Mesenchymal stem cell (in vitro differentiated cells and primary cell): ENCODE data around the gene MMAA.
A peak's percentile ranks its signal among the peaks of the same experiment; 100 is the strongest.
"Not testable (repeated sequence)": the region's sequence is repeated elsewhere in the genome, so short reads cannot be mapped to it uniquely, and the experiment has no call there.

ENCODE experiments used
- DNase-seq: peaks from one replicate; pipeline ENCODE4 v3.0.0-alpha.2; 2013
- H2AFZ ChIP-seq: one replicate; pipeline ENCODE4 v1.6.1; 2013; ENCODE audit warnings: low read depth, mild to moderate bottlenecking, control low read depth, inconsistent platforms, low read length, moderate library complexity
- H2AK5ac ChIP-seq: 2 replicates; pipeline ENCODE4 v1.6.1; 2013; ENCODE audit warnings: low read length, moderate library complexity, mild to moderate bottlenecking, inconsistent platforms; ENCODE audit not compliant: severe bottlenecking
- H2BK120ac ChIP-seq: one replicate; pipeline ENCODE4 v1.6.1; 2013; ENCODE audit warnings: low read depth, mild to moderate bottlenecking, inconsistent platforms, low read length, moderate library complexity
- H2BK12ac ChIP-seq, 2 experiments: one replicate each; pipeline ENCODE4 v1.6.1; 2013; ENCODE audit warnings: inconsistent platforms in 2 of 2, low read length in 2 of 2, mild to moderate bottlenecking in 2 of 2, moderate library complexity in 2 of 2, control low read depth in 1 of 2
- H2BK15ac ChIP-seq: one replicate; pipeline ENCODE4 v1.6.1; 2013; ENCODE audit warnings: mild to moderate bottlenecking, low read depth, inconsistent platforms; ENCODE audit not compliant: poor library complexity, severe bottlenecking
- H2BK5ac ChIP-seq: 2 replicates; pipeline ENCODE4 v1.6.1; 2013; ENCODE audit warnings: low read depth, mild to moderate bottlenecking, low read length, control low read depth, inconsistent platforms; ENCODE audit not compliant: poor library complexity, severe bottlenecking
- H3K14ac ChIP-seq, 2 experiments: one replicate each; pipeline ENCODE4 v1.6.1; 2013; ENCODE audit warnings: inconsistent platforms in 2 of 2, low read length in 2 of 2, control low read depth in 1 of 2, mild to moderate bottlenecking in 1 of 2, moderate library complexity in 1 of 2
- H3K18ac ChIP-seq, 2 experiments: one replicate each; pipeline ENCODE4 v1.6.1; 2013; ENCODE audit warnings: inconsistent platforms in 2 of 2, low read length in 2 of 2, control low read depth in 1 of 2, low read depth in 1 of 2, mild to moderate bottlenecking in 1 of 2
- H3K23ac ChIP-seq, 2 experiments: one replicate each; pipeline ENCODE4 v1.6.1; 2013; ENCODE audit warnings: inconsistent platforms in 2 of 2, low read length in 2 of 2, mild to moderate bottlenecking in 2 of 2, moderate library complexity in 2 of 2, control low read depth in 1 of 2
- H3K27ac ChIP-seq: 2 replicates; pipeline ENCODE4 v1.5.1; 2013; ENCODE audit warnings: mild to moderate bottlenecking, moderate library complexity, low read length, control low read depth, inconsistent platforms; ENCODE audit not compliant: poor library complexity, severe bottlenecking
- H3K27me3 ChIP-seq, 2 experiments: 2 replicates each; pipeline versions ENCODE4 v1.6.1 to v1.7.0; 2013; ENCODE audit warnings: low read length in 2 of 2, mild to moderate bottlenecking in 2 of 2, moderate library complexity in 2 of 2, control low read depth in 1 of 2, inconsistent platforms in 1 of 2; ENCODE audit not compliant: control insufficient read depth in 1 of 2, insufficient read depth in 1 of 2
- H3K36me3 ChIP-seq, 2 experiments: 2 replicates each; pipeline versions ENCODE4 v1.6.1 to v1.7.0; 2013; ENCODE audit warnings: low read length in 2 of 2, control low read depth in 1 of 2, inconsistent platforms in 1 of 2, low read depth in 1 of 2, mild to moderate bottlenecking in 1 of 2; ENCODE audit not compliant: insufficient read depth in 2 of 2, control insufficient read depth in 1 of 2
- H3K4ac ChIP-seq, 2 experiments: one replicate each; pipeline ENCODE4 v1.6.1; 2013; ENCODE audit warnings: inconsistent platforms in 2 of 2, low read length in 2 of 2, mild to moderate bottlenecking in 2 of 2, moderate library complexity in 2 of 2, control low read depth in 1 of 2, low read depth in 1 of 2
- H3K4me1 ChIP-seq: 2 replicates; pipeline ENCODE4 v1.6.1; 2013; ENCODE audit warnings: low read depth, low read length, control low read depth; ENCODE audit not compliant: control insufficient read depth, insufficient read depth
- H3K4me2 ChIP-seq: 2 replicates; pipeline ENCODE4 v1.6.1; 2013; ENCODE audit warnings: low read length, mild to moderate bottlenecking, inconsistent platforms; ENCODE audit not compliant: poor library complexity, severe bottlenecking
- H3K4me3 ChIP-seq, 2 experiments: 2 replicates each; pipeline versions ENCODE4 v1.5.1 to v1.7.0; 2013; ENCODE audit warnings: low read length in 2 of 2, mild to moderate bottlenecking in 2 of 2, control low read depth in 1 of 2, low read depth in 1 of 2; ENCODE audit not compliant: insufficient read depth in 1 of 2
- H3K79me1 ChIP-seq: replicated peaks from 2 replicates; pipeline ENCODE4 v1.6.1; 2013; ENCODE audit warnings: mild to moderate bottlenecking, control low read depth, low read length, inconsistent platforms; ENCODE audit not compliant: poor library complexity, severe bottlenecking
- H3K9ac ChIP-seq: 2 replicates; pipeline ENCODE4 v1.7.0; 2013; ENCODE audit warnings: mild to moderate bottlenecking, low read length, moderate library complexity
- H3K9me3 ChIP-seq: 2 replicates; pipeline ENCODE4 v1.7.0; 2013; ENCODE audit warnings: mild to moderate bottlenecking, low read length; ENCODE audit not compliant: control insufficient read depth
- H4K8ac ChIP-seq: one replicate; pipeline ENCODE4 v1.6.1; 2013; ENCODE audit warnings: inconsistent platforms, mild to moderate bottlenecking, low read length, moderate library complexity
- H4K91ac ChIP-seq: one replicate; pipeline ENCODE4 v1.6.1; 2013; ENCODE audit warnings: mild to moderate bottlenecking, low read length, inconsistent platforms
- WGBS: methylation state at CpG from one replicate; pipeline ENCODE4 v1.1.7; 2013; ENCODE audit warnings: mixed read lengths; 5-methylcytosine and 5-hydroxymethylcytosine counted together

The MMAA gene

GRCh38 chr4:145618210-145618931 is 814 bp upstream of the MMAA start:
- Histone ChIP-seq H4K8ac (no peak overlapping the region), H4K91ac (no peak overlapping the region), H3K18ac (peak overlapping the region; percentile 88 to 99), H3K9ac (peak overlapping the region; percentile 100), H2BK15ac (no peak overlapping the region), H3K4me3 (peak overlapping the region; percentile 87 to 98), H2AFZ (peak overlapping the region; percentile 90), H3K14ac (peak overlapping the region; percentile 25 to 68), H2BK120ac (peak overlapping the region; percentile 73), H3K27me3 (no peaks in the 10 kb centered on the region), H2AK5ac (peak overlapping the region; percentile 87), H3K27ac (peak overlapping the region; percentile 88), H3K4ac (peak overlapping the region in 1 of 2 experiments; percentile 99), H3K36me3 (no peaks in the 10 kb centered on the region), H3K79me1 (peaks cover 3% of the 10 kb centered on the region), H3K4me1 (peaks cover 3% of the 10 kb centered on the region), H2BK12ac (no peak overlapping the region), H2BK5ac (peak overlapping the region; percentile 98), H3K9me3 (no peaks in the 10 kb centered on the region), H3K4me2 (peak overlapping the region; percentile 94), H3K23ac (no peak overlapping the region)
- DNase-seq: no peak
- WGBS: 21% methylated on average over 18 of the region's 19 CpGs

- H2AK5ac ChIP-seq: no peak overlapping the region
- no peak overlapping the region for H2BK12ac ChIP-seq
- peak overlapping the region; percentile 54 for H4K8ac ChIP-seq
- H2BK120ac ChIP-seq: peak overlapping the region; percentile 61
- peak overlapping the region; percentile 100 for H3K9ac ChIP-seq
- no peaks in the 10 kb centered on the region for H3K36me3 ChIP-seq
- H2BK15ac ChIP-seq: no peak overlapping the region
- WGBS: 44% methylated on average over 6 of the region's 9 CpGs
- no peak overlapping the region for H3K23ac ChIP-seq
- H3K27ac ChIP-seq: peak overlapping the region; percentile 98
- H2AFZ ChIP-seq: no peak overlapping the region
- H3K18ac ChIP-seq: peak overlapping the region; percentile 38 to 91
- H2BK5ac ChIP-seq: no peak overlapping the region
- H3K4me2 ChIP-seq: peak overlapping the region; percentile 70
- H3K27me3 ChIP-seq: no peaks in the 10 kb centered on the region
- H3K4me1 ChIP-seq: peaks cover 3% of the 10 kb centered on the region
- peaks cover 4% of the 10 kb centered on the region for H3K79me1 ChIP-seq
- peak overlapping the region; percentile 44 to 98 for H3K4me3 ChIP-seq
- no peak overlapping the region for H3K14ac ChIP-seq
- no peak overlapping the region for H4K91ac ChIP-seq
- peak; percentile 66 for DNase-seq
- H3K4ac ChIP-seq: peak overlapping the region; percentile 17 to 24
- H3K9me3 ChIP-seq: no peaks in the 10 kb centered on the region
Observed at GRCh38 chr4:145619639-145619996, 433 bp downstream of the MMAA start.

- H3K18ac ChIP-seq, H3K23ac ChIP-seq, H3K9me3 ChIP-seq, H2BK15ac ChIP-seq, H3K27me3 ChIP-seq, H3K9ac ChIP-seq, H3K27ac ChIP-seq, H2AFZ ChIP-seq, H2BK5ac ChIP-seq, H2BK12ac ChIP-seq, H3K36me3 ChIP-seq, DNase-seq, H4K8ac ChIP-seq, H3K14ac ChIP-seq, H3K4ac ChIP-seq, H3K4me3 ChIP-seq, H4K91ac ChIP-seq, H2BK120ac ChIP-seq, H2AK5ac ChIP-seq, H3K4me1 ChIP-seq, H3K4me2 ChIP-seq: not testable (repeated sequence)
- H3K79me1 ChIP-seq: peaks cover 17% of the 10 kb centered on the region
- WGBS: no CpG with 5 or more reads among the region's 1 CpG
Observed at GRCh38 chr4:145622067-145622466, 2.9 kb downstream of the MMAA start.

- Histone ChIP-seq H4K8ac (no peak overlapping the region), H2BK12ac (no peak overlapping the region), H3K79me1 (peaks cover 17% of the 10 kb centered on the region), H2BK120ac (no peak overlapping the region), H3K4me1 (peaks cover 4% of the 10 kb centered on the region), H3K27ac (peak overlapping the region; percentile 89), H3K9ac (peak overlapping the region; percentile 19), H2BK5ac (no peak overlapping the region), H2AFZ (no peak overlapping the region), H3K4me2 (no peak overlapping the region), H3K23ac (no peak overlapping the region), H3K4me3 (no peak overlapping the region), H3K18ac (no peak overlapping the region), H3K4ac (no peak overlapping the region), H2AK5ac (no peak overlapping the region), H3K9me3 (no peaks in the 10 kb centered on the region), H3K27me3 (no peaks in the 10 kb centered on the region), H4K91ac (no peak overlapping the region), H2BK15ac (no peak overlapping the region), H3K14ac (no peak overlapping the region), H3K36me3 (peaks cover 0 to 3% of the 10 kb centered on the region in 2 experiments)
- DNase-seq: peak; percentile 39
- no CpG with 5 or more reads among the region's 1 CpG for WGBS
Observed at GRCh38 chr4:145623831-145624230, 4.6 kb downstream of the MMAA start.
